ENCODE measurements around the gene ALPP.
A peak's percentile ranks its signal among the peaks of the same experiment; 100 is the strongest.
"Not testable (repeated sequence)": the region's sequence is repeated elsewhere in the genome, so short reads cannot be mapped to it uniquely, and the experiment has no call there.

Gene ALPP

GRCh38 chr2:232341061-232341738 lies 37.4 kb upstream of the ALPP start:
- no peak for DNase-seq

- DNase-seq, result no peak
Measured at GRCh38 chr2:232341739-232342126, 36.8 kb upstream of the ALPP start.

GRCh38 chr2:232342635-232343565 lies 35.7 kb upstream of the ALPP start:
- no peak for DNase-seq

- DNase-seq, result no peak
Measured at GRCh38 chr2:232343821-232344220, 34.7 kb upstream of the ALPP start.

- DNase-seq, result no peak
Measured at GRCh38 chr2:232345251-232345650, 33.3 kb upstream of the ALPP start.

- DNase-seq, result no peak
Measured at GRCh38 chr2:232347369-232347768, 31.2 kb upstream of the ALPP start.

- DNase-seq, result no peak
Measured at GRCh38 chr2:232348936-232349335, 29.6 kb upstream of the ALPP start.

- DNase-seq, result no peak
Measured at GRCh38 chr2:232349546-232349945, 29.0 kb upstream of the ALPP start.

GRCh38 chr2:232349946-232350635 lies 28.5 kb upstream of the ALPP start:
- DNase-seq, result no peak

- no peak for DNase-seq
Measured at GRCh38 chr2:232350804-232351685, 27.5 kb upstream of the ALPP start.

GRCh38 chr2:232351686-232352510 lies 26.7 kb upstream of the ALPP start:
- DNase-seq, result no peak

GRCh38 chr2:232352511-232353091 lies 25.9 kb upstream of the ALPP start:
- no peak for DNase-seq

- no peak for DNase-seq
Measured at GRCh38 chr2:232353096-232353495, 25.5 kb upstream of the ALPP start.

GRCh38 chr2:232353660-232354059 lies 24.9 kb upstream of the ALPP start:
- no peak for DNase-seq

GRCh38 chr2:232354069-232354468 lies 24.5 kb upstream of the ALPP start:
- DNase-seq, result no peak

GRCh38 chr2:232361646-232362045 lies 16.9 kb upstream of the ALPP start:
- peak; percentile 11 for DNase-seq

GRCh38 chr2:232362174-232362900 lies 16.2 kb upstream of the ALPP start:
- DNase-seq, result no peak

GRCh38 chr2:232363064-232363783 lies 15.3 kb upstream of the ALPP start:
- not testable (repeated sequence) for DNase-seq

- peak; percentile 8 for DNase-seq
Measured at GRCh38 chr2:232363784-232364615, 14.6 kb upstream of the ALPP start.
